Measurements from ENCODE around the gene MCCC1. TPM values are rescaled to one million over a fixed set of nuclear protein-coding genes. Genes with fewer than 3 reads are reported as not detected.
A peak's percentile ranks its signal among the peaks of the same experiment; 100 is the strongest.

MCCC1 gene
- total RNA-seq, 1 donor from 2014 or later = 47.7 TPM

- no peaks in the 10 kb centered on the region for H3K36me3 ChIP-seq
- H3K9me3 ChIP-seq (replicated peaks) = no peaks in the 10 kb centered on the region
- peaks cover 27% of the 10 kb centered on the region for H3K4me1 ChIP-seq
- peak overlapping the region; percentile 88 for H3K27ac ChIP-seq (replicated peaks)
- no peaks in the 10 kb centered on the region for H3K27me3 ChIP-seq (ENCODE audit: low read depth)
- no peak for DNase-seq
- peak overlapping the region; percentile 99 for H3K4me3 ChIP-seq
- intact Hi-C loops (cut with micrococcal nuclease) = no loop called here
- TF ChIP-seq, protein P1, sequence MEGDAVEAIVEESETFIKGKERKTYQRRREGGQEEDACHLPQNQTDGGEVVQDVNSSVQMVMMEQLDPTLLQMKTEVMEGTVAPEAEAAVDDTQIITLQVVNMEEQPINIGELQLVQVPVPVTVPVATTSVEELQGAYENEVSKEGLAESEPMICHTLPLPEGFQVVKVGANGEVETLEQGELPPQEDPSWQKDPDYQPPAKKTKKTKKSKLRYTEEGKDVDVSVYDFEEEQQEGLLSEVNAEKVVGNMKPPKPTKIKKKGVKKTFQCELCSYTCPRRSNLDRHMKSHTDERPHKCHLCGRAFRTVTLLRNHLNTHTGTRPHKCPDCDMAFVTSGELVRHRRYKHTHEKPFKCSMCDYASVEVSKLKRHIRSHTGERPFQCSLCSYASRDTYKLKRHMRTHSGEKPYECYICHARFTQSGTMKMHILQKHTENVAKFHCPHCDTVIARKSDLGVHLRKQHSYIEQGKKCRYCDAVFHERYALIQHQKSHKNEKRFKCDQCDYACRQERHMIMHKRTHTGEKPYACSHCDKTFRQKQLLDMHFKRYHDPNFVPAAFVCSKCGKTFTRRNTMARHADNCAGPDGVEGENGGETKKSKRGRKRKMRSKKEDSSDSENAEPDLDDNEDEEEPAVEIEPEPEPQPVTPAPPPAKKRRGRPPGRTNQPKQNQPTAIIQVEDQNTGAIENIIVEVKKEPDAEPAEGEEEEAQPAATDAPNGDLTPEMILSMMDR (IDR thresholded peaks at IDR 0.05; ENCODE audit: borderline replicate concordance) = no peak
Measured at GRCh38 chr3:182979103-182979673, 120.1 kb downstream of the MCCC1 start.

- H3K27me3 ChIP-seq (ENCODE audit: low read depth) = no peaks in the 10 kb centered on the region
- H3K27ac ChIP-seq (replicated peaks) = no peak overlapping the region
- TF ChIP-seq, protein P1 (IDR thresholded peaks at IDR 0.05; ENCODE audit: borderline replicate concordance) = no peak
- intact Hi-C loops (cut with micrococcal nuclease) = no loop called here
- DNase-seq = no peak
- no peaks in the 10 kb centered on the region for H3K36me3 ChIP-seq
- peak overlapping the region; percentile 99 for H3K4me3 ChIP-seq
- H3K9me3 ChIP-seq (replicated peaks) = no peaks in the 10 kb centered on the region
- peaks cover 27% of the 10 kb centered on the region for H3K4me1 ChIP-seq
Measured at GRCh38 chr3:182978387-182978786, 120.9 kb downstream of the MCCC1 start.

GRCh38 chr3:182973047-182973446 lies 126.2 kb downstream of the MCCC1 start:
- H3K27me3 ChIP-seq (ENCODE audit: low read depth) = no peaks in the 10 kb centered on the region
- peaks cover 22% of the 10 kb centered on the region for H3K4me1 ChIP-seq
- H3K27ac ChIP-seq (replicated peaks) = no peak overlapping the region
- TF ChIP-seq, protein P1 (IDR thresholded peaks at IDR 0.05; ENCODE audit: borderline replicate concordance) = no peak
- H3K4me3 ChIP-seq = no peak overlapping the region
- intact Hi-C loops (cut with micrococcal nuclease) = no loop called here
- H3K9me3 ChIP-seq (replicated peaks) = no peaks in the 10 kb centered on the region
- DNase-seq = no peak
- no peaks in the 10 kb centered on the region for H3K36me3 ChIP-seq

- peaks cover 26% of the 10 kb centered on the region for H3K4me1 ChIP-seq
- no peak for DNase-seq
- H3K36me3 ChIP-seq = no peaks in the 10 kb centered on the region
- H3K27ac ChIP-seq (replicated peaks) = no peak overlapping the region
- no peak overlapping the region for H3K4me3 ChIP-seq
- H3K9me3 ChIP-seq (replicated peaks) = no peaks in the 10 kb centered on the region
- TF ChIP-seq, protein P1 (IDR thresholded peaks at IDR 0.05; ENCODE audit: borderline replicate concordance) = no peak
- intact Hi-C loops (cut with micrococcal nuclease) = no loop called here
- H3K27me3 ChIP-seq (ENCODE audit: low read depth) = no peaks in the 10 kb centered on the region
Measured at GRCh38 chr3:182972387-182972786, 126.9 kb downstream of the MCCC1 start.

DNA sequence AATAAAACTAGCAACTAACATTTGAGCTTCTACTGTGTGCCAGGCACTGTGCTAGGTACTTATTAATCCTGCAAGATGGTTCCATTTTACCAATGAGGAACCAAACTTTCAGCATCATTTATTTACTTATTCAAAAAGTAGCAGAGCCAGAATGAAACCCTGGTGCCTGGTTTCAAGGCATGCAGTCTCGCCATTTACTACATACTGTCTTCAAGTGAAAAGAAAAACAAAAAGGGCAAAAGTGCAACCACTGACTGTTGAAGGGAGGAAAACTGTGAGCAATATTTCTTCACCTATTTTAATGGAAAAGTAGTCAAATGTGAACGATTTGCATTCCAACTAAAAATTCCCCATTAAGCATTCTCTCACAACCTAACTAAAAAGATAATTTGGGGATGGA lies 127.7 kb downstream of the MCCC1 start:
- Histone ChIP-seq H3K27ac (replicated peaks) (no peak overlapping the region), H3K36me3 (no peaks in the 10 kb centered on the region), H3K27me3 (ENCODE audit: low read depth) (no peaks in the 10 kb centered on the region), H3K4me3 (no peak overlapping the region), H3K9me3 (replicated peaks) (no peaks in the 10 kb centered on the region), H3K4me1 (peaks cover 27% of the 10 kb centered on the region)
- intact Hi-C loops (cut with micrococcal nuclease) = no loop called here
- no peak for DNase-seq
- TF ChIP-seq, protein P1 (IDR thresholded peaks at IDR 0.05; ENCODE audit: borderline replicate concordance) = no peak
